ENCODE data around the gene TMEM170B.

- no peak for TF ChIP-seq CTCF (IDR thresholded peaks at IDR 0.05)
- no peak for TF ChIP-seq POLR2A (IDR thresholded peaks at IDR 0.05)
- TF ChIP-seq EP300 (IDR thresholded peaks at IDR 0.05): no peak
These were observed 754 bp upstream of the TMEM170B start for GRCh38 chr6:11536795-11537194.
